GM12873 (cell line): Measurements from ENCODE around the gene NDFIP2.

Source experiments
- CTCF ChIP-seq: IDR thresholded peaks from 2 replicates; pipeline ENCODE4 v1.5.1; 2012; ENCODE audit warnings: low read depth, mild to moderate bottlenecking, moderate library complexity, low read length, control low read depth; ENCODE audit not compliant: insufficient read depth; ENCODE audit errors: missing control alignments

Gene NDFIP2

GRCh38 chr13:79470666-79471065, 10.3 kb upstream of the NDFIP2 start:
- TF ChIP-seq CTCF = no peak

- no peak for TF ChIP-seq CTCF
These were observed 5.4 kb upstream of the NDFIP2 start for GRCh38 chr13:79475569-79475968.

- no peak for TF ChIP-seq CTCF
These were observed 3.0 kb upstream of the NDFIP2 start for GRCh38 chr13:79477968-79478367.

- no peak for TF ChIP-seq CTCF
These were observed 1.1 kb upstream of the NDFIP2 start for GRCh38 chr13:79479882-79480281.

- TF ChIP-seq CTCF = no peak
These were observed 714 bp downstream of the NDFIP2 start for GRCh38 chr13:79481685-79482052.

- no peak for TF ChIP-seq CTCF
These were observed 1.5 kb downstream of the NDFIP2 start for GRCh38 chr13:79482281-79482970.

- no peak for TF ChIP-seq CTCF
These were observed 2.2 kb downstream of the NDFIP2 start for GRCh38 chr13:79483086-79483706.
